Umbilical cord (tissue), 2 donors: ENCODE data around the gene SUPT6H. TPM values are rescaled to one million over a fixed set of nuclear protein-coding genes. Genes with fewer than 3 reads are reported as not detected.

ENCODE experiments used
- DNase-seq: peaks from one replicate; pipeline ENCODE4 v3.0.0-alpha.2; 2015; ENCODE audit warnings: low spot score
- total RNA-seq: library from RNA; depleted of rRNA; stranded (reverse); fragments of >200 nt; gene quantifications from one replicate; pipeline ENCODE4 v1.2.3, GENCODE V29; 2014; ENCODE audit warnings: low replicate concordance; ENCODE audit not compliant: insufficient read depth

Gene SUPT6H
- total RNA-seq, 1 donor from 2014 or later, result 40.4 TPM

GRCh38 chr17:28700830-28701492 lies 39.0 kb downstream of the SUPT6H start:
- no peak for DNase-seq

GRCh38 chr17:28702026-28702751 lies 40.2 kb downstream of the SUPT6H start:
- no peak for DNase-seq

GRCh38 chr17:28702752-28703150 lies 40.7 kb downstream of the SUPT6H start:
- no peak for DNase-seq

GRCh38 chr17:28703552-28704218 lies 41.7 kb downstream of the SUPT6H start:
- DNase-seq, result no peak

GRCh38 chr17:28704219-28704858 lies 42.3 kb downstream of the SUPT6H start:
- DNase-seq, result no peak

- no peak for DNase-seq
Observed at GRCh38 chr17:28705074-28705659, 43.2 kb downstream of the SUPT6H start.

- no peak for DNase-seq
Observed at GRCh38 chr17:28705728-28706334, 43.8 kb downstream of the SUPT6H start.

GRCh38 chr17:28706471-28707338 lies 44.7 kb downstream of the SUPT6H start:
- DNase-seq, result no peak

GRCh38 chr17:28707339-28707720 lies 45.3 kb downstream of the SUPT6H start:
- DNase-seq, result no peak

- peak; percentile 96 for DNase-seq
Observed at GRCh38 chr17:28710861-28711722, 49.1 kb downstream of the SUPT6H start.

GRCh38 chr17:28711723-28712031 lies 49.7 kb downstream of the SUPT6H start, which contains the start of gene PROCA1:
PROCA1 (minus strand) TSS chr17:28711888; CDS start chr17:28711660, 228 bp downstream.
- DNase-seq, result no peak

GRCh38 chr17:28712032-28712704 lies 50.2 kb downstream of the SUPT6H start:
- peak; percentile 56 for DNase-seq

GRCh38 chr17:28712705-28713415 lies 50.9 kb downstream of the SUPT6H start:
- DNase-seq, result no peak

GRCh38 chr17:28714281-28714680 lies 52.3 kb downstream of the SUPT6H start:
- DNase-seq, result no peak

GRCh38 chr17:28715217-28715616 lies 53.2 kb downstream of the SUPT6H start:
- no peak for DNase-seq

GRCh38 chr17:28716740-28717577 lies 55.0 kb downstream of the SUPT6H start:
- DNase-seq, result peak; percentile 41
